Breast epithelium (tissue), 4 donors: ENCODE measurements around the gene CLEC4G. TPM values are rescaled to one million over a fixed set of nuclear protein-coding genes. Genes with fewer than 3 reads are reported as not detected.

Source experiments
- DNase-seq, 2 donors: peaks; one replicate each; pipeline ENCODE4 v3.0.0-alpha.2; 2019; ENCODE audit warnings: low spot score in 2 of 2
- H3K27ac ChIP-seq, 2 donors: fragments of 200-600 bp; sonication (generic) in 1 of 2; one replicate each; pipeline ENCODE4 v1.5.1; 2016 to 2019; ENCODE audit warnings: mild to moderate bottlenecking in 1 of 2
- H3K27me3 ChIP-seq, 2 donors: fragments of 200-600 bp; sonication (generic) in 1 of 2; one replicate each; pipeline versions ENCODE4 v1.5.1 to v1.6.0; 2017 to 2019; ENCODE audit warnings: control low read depth in 1 of 2, mild to moderate bottlenecking in 1 of 2
- H3K36me3 ChIP-seq: fragments of 200-600 bp; one replicate; pipeline ENCODE4 v1.5.1; 2019
- H3K4me1 ChIP-seq, 2 donors: fragments of 200-600 bp; sonication (generic); one replicate each; pipeline ENCODE4 v1.5.1; 2016 to 2019; ENCODE audit warnings: control low read depth in 1 of 2
- H3K4me3 ChIP-seq, 3 donors: fragments of 200-600 bp; sonication (generic); 1 replicate in 2 of 3; 2 replicates in 1 of 3; pipeline ENCODE4 v1.5.1; 2016 to 2019; ENCODE audit warnings: mild to moderate bottlenecking in 3 of 3, moderate library complexity in 2 of 3
- H3K9me3 ChIP-seq, 2 donors: fragments of 200-600 bp; sonication (generic) in 1 of 2; one replicate each; pipeline ENCODE4 v1.5.1; 2016 to 2019; ENCODE audit warnings: control low read depth in 1 of 2
- POLR2A ChIP-seq: fragments of 450-650 bp; IDR thresholded peaks from one replicate; pipeline ENCODE4 v1.6.1; 2016; ENCODE audit warnings: antibody characterized with exemption, mild to moderate bottlenecking, moderate library complexity
- POLR2AphosphoS5 ChIP-seq, 3 donors: sonication (generic); formaldehyde crosslinking; IDR thresholded peaks; one replicate each; pipeline ENCODE4 v1.6.1; 2017; ENCODE audit warnings: antibody characterized with exemption in 3 of 3
- intact Hi-C: fragments of 100-400 bp; cut with DNase I; formaldehyde crosslinking; loops from one replicate; pipeline ENCODE4 v1.15.1; 2023; ENCODE audit warnings: low total_unique reads
- total RNA-seq, 3 donors: library from RNA; depleted of rRNA; stranded (reverse); fragments of >200 nt; gene quantifications; one replicate each; pipeline ENCODE4 v1.1.0, GENCODE V29; 2016
- TF ChIP-seq, protein P1 (sequence below), 3 donors: fragments of 450-650 bp; IDR thresholded peaks; one replicate each; pipeline ENCODE4 v1.5.1; 2016 to 2017; ENCODE audit warnings: antibody characterized with exemption in 3 of 3, mild to moderate bottlenecking in 3 of 3, moderate library complexity in 3 of 3

CLEC4G gene
- total RNA-seq, 3 donors from 2014 or later = 1.3 to 3.7 TPM; not detected in 1

DNA sequence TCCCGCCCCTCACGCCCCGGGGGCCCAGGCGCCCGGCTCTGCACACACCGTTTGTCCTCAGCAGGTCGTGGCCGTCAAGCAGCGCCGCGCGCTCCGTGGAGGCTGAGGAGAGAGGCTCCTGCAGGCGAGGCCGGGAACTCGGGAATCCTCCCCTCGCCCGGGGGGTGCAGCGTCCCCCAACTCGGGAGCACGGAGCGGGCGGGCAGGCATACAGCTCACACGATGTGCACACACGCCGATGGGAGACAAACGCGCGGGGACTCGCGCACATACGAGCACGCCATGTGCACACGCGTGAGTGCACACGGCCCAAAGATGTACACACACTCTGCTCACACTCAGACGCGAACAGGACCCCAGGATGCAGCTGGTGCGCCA lies 703 bp downstream of the CLEC4G start:
- no peak for DNase-seq
- Histone ChIP-seq H3K36me3 (no peaks in the 10 kb centered on the region), H3K4me3 (no peak overlapping the region), H3K4me1 (no peaks in the 10 kb centered on the region), H3K9me3 (no peaks in the 10 kb centered on the region), H3K27me3 (peaks cover 5 to 55% of the 10 kb centered on the region in 2 donors), H3K27ac (no peak overlapping the region)
- intact Hi-C loops = no loop called here
- TF ChIP-seq POLR2AphosphoS5 (IDR thresholded peaks at IDR 0.05) (no peak), POLR2A (no peak)
- TF ChIP-seq, protein P1, sequence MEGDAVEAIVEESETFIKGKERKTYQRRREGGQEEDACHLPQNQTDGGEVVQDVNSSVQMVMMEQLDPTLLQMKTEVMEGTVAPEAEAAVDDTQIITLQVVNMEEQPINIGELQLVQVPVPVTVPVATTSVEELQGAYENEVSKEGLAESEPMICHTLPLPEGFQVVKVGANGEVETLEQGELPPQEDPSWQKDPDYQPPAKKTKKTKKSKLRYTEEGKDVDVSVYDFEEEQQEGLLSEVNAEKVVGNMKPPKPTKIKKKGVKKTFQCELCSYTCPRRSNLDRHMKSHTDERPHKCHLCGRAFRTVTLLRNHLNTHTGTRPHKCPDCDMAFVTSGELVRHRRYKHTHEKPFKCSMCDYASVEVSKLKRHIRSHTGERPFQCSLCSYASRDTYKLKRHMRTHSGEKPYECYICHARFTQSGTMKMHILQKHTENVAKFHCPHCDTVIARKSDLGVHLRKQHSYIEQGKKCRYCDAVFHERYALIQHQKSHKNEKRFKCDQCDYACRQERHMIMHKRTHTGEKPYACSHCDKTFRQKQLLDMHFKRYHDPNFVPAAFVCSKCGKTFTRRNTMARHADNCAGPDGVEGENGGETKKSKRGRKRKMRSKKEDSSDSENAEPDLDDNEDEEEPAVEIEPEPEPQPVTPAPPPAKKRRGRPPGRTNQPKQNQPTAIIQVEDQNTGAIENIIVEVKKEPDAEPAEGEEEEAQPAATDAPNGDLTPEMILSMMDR (IDR thresholded peaks at IDR 0.05) = no peak

DNA sequence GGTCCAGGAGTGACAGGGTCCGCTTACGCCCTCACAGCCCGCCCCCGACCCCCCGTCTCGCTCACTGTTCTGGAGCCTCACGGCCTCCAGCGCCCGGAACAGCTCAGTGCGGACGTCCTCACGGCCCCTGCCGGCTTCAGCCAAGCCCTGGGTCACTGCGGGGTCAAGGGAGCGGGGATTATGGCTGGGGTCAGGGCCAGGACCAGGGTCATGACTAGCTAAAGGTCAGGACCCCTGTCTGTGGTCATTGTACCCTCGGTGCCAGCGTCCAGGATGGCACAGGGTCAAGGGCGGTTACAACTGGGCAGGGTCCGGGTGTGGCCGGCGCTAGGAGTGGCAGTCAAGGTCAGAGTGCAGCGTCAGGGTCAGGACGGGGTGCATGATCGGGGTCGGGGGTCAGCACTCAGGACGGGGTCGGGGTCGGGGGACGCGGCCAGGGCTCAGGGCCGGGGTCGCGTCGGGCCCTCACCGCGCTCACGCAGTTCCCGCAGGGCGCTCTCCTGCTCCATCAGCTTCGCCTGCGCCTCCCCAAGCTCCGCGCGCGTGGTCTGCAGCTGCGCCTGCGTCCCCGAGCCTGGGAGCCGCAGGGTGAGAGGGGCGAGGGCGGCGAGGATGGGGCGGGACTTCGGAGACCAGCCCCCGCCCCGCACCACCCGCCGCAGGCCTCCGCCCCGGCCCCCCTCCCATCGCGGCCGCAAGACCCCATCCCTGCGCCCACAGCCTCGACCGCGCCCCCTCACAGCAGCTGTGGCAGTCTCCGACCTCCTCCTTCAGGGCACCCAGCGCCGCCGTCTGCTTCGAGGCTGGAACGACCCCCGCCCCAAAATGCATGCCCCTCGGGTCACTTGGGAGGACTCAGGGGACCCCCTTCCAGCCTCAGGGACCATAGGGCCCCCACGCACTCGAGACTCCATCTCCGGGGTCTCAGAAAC lies 1.4 kb downstream of the CLEC4G start:
- no peaks in the 10 kb centered on the region for H3K36me3 ChIP-seq
- TF ChIP-seq POLR2A = no peak
- H3K27me3 ChIP-seq = peaks cover 5 to 55% of the 10 kb centered on the region in 2 donors
- peak overlapping the region in 1 of 3 donors; percentile 8 for H3K4me3 ChIP-seq
- DNase-seq = no peak
- intact Hi-C loops = no loop called here
- H3K4me1 ChIP-seq = no peaks in the 10 kb centered on the region
- no peak overlapping the region for H3K27ac ChIP-seq
- H3K9me3 ChIP-seq = no peaks in the 10 kb centered on the region

DNA sequence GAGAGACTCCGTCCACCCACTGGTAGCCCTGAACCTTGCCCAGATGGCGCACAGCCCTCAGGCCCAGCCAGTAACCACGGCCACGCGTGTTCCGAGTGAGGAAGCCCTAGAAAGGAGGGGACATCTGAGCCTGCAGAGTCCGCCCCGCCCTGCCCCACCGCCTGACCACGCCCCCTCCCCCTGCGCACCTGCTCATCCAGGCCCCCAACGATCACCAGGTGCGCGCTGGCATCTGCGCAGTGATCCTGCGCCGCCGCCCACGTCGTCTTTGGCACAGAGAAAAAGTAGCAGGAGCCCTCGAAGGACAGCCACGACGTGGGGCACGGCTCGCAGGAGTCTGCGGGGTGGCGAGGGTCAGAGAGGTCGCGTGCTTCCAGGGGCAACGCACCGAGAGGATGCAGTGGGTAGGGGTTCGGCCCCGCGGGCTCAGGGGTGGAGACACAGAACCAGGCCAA lies 2.1 kb downstream of the CLEC4G start:
- H3K4me1 ChIP-seq = no peaks in the 10 kb centered on the region
- no peak for TF ChIP-seq POLR2AphosphoS5 (IDR thresholded peaks at IDR 0.05)
- TF ChIP-seq, protein P1 (IDR thresholded peaks at IDR 0.05) = no peak
- TF ChIP-seq POLR2A = no peak
- H3K4me3 ChIP-seq = peak overlapping the region in 1 of 3 donors; percentile 8
- H3K27ac ChIP-seq = no peak overlapping the region
- intact Hi-C loops = no loop called here
- no peak for DNase-seq
- no peaks in the 10 kb centered on the region for H3K36me3 ChIP-seq
- no peaks in the 10 kb centered on the region for H3K9me3 ChIP-seq
- H3K27me3 ChIP-seq = peaks cover 5 to 55% of the 10 kb centered on the region in 2 donors

DNA sequence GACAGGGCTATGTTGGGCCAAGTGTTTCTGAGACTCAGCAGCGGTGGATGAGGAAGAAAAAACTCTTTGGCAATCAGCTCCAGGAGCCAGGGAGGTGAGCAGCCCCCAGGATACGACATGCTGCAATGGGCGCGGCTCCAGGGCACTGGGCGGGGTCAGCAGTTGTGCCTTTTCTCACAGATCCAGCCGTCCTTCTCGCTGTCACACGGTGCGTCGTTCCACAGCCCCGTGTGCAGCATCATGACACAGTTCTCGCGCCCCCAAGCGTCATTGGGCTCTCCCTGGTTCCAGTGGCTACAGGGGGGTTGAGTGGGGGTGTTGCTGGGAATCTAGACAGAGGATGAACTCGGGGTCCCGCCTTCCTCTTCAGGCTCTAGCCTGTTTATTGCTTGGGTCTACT lies 2.7 kb downstream of the CLEC4G start:
- Histone ChIP-seq H3K9me3 (no peaks in the 10 kb centered on the region), H3K27me3 (peaks cover 5 to 55% of the 10 kb centered on the region in 2 donors), H3K36me3 (no peaks in the 10 kb centered on the region), H3K27ac (no peak overlapping the region), H3K4me1 (no peaks in the 10 kb centered on the region), H3K4me3 (no peak overlapping the region)
- DNase-seq = no peak
- TF ChIP-seq, protein P1 (IDR thresholded peaks at IDR 0.05) = no peak
- TF ChIP-seq POLR2AphosphoS5 (IDR thresholded peaks at IDR 0.05) = no peak
- TF ChIP-seq POLR2A = no peak
- intact Hi-C loops = no loop called here

DNA sequence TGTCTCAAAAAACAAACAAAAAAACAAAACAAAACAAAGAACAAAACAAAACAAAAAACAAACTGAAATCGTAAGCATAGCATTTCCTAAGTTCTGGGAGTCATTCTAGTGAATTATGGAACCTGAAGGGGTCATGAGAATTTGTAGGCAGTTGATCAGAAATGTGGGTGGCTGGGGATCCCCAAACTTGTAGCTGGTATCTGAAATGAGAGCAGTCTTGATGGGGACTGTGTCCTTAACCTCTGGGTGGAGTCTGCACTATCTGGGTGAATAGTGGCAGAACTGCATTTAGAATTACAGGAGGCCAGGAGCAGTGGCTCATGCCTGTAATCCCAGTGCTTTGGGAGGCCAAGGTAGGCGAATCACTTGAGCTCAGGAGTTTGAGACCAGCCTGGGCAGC lies 6.1 kb downstream of the CLEC4G start:
- Histone ChIP-seq H3K27me3 (peaks cover 5 to 37% of the 10 kb centered on the region in 2 donors), H3K27ac (no peak overlapping the region), H3K4me3 (no peak overlapping the region), H3K4me1 (no peaks in the 10 kb centered on the region), H3K36me3 (no peaks in the 10 kb centered on the region), H3K9me3 (no peaks in the 10 kb centered on the region)
- intact Hi-C loops = no loop called here
- DNase-seq = no peak
- TF ChIP-seq POLR2AphosphoS5 (IDR thresholded peaks at IDR 0.05) = no peak
- TF ChIP-seq POLR2A = no peak
- TF ChIP-seq, protein P1 (IDR thresholded peaks at IDR 0.05) = no peak
